ENCODE measurements around the gene MILR1. TPM values are rescaled to one million over a fixed set of nuclear protein-coding genes. Genes with fewer than 3 reads are reported as not detected.
"Not testable (repeated sequence)": the region's sequence is repeated elsewhere in the genome, so short reads cannot be mapped to it uniquely, and the experiment has no call there.

Gene MILR1
- total and polyA plus RNA-seq, 5 donors: 1.9 to 6.6 (median 5.0) TPM

DNA sequence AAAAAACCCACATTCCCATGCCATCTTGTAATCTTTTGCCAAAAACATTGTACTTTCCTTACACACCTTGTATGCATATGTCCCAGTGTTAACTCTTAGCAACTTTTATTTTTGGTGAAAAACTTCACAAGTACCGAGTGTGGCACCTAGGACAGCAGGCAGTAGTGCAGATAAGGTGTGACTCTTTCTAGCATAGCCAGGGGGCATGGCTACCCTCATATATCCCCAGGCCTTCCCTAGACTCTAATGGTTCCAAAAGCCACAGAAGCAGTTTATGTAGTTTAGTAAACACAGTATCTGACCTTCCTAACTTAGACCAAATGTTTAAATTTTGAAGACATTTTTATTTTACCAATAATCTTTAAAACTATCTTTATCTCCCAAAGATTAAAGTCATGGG lies 20.5 kb upstream of the MILR1 start:
- DNase-seq: no peak
- Histone ChIP-seq H3K4me1 (ENCODE audit: control insufficient read depth, insufficient read depth, low read length) (no peaks in the 10 kb centered on the region), H3K4me3 (ENCODE audit: low read length) (no peak overlapping the region), H3K9me3 (ENCODE audit: control insufficient read depth, low read length) (no peaks in the 10 kb centered on the region), H3K27ac (ENCODE audit: low read length) (no peak overlapping the region), H3K27me3 (ENCODE audit: control insufficient read depth, insufficient read depth) (no peaks in the 10 kb centered on the region)
- no peak for ATAC-seq
- WGBS: 82% methylated on average over 1 of the region's 1 CpG
- intact Hi-C loops (cut with DNase I): loop anchor here in 1 of 4 donors (5.0 kb wide), 1 partner anchor 59 kb away; no protein-coding TSS in a partner anchor

DNA sequence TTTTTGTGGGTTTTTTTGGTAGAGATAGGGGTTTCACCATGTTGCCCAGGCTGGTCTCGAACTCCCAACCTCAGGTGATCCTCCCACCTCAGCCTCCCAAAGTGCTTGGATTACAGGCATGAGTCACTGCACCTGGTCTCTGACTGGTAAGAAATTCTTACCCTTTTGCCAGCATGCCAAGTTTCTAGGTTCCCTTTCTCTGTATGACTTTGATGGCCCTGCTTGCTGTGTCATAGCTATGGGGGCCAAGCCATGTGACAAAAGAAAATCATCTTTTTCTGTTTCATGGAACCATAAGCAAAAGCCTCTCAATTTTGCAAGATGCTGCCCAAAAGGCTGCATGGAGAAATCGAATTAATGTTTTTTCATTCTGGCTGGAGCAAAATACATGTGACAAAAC lies 18.9 kb upstream of the MILR1 start:
- 86% methylated on average over 2 of the region's 2 CpGs for WGBS
- H3K4me3 ChIP-seq (ENCODE audit: low read length); H3K9me3 ChIP-seq (ENCODE audit: control insufficient read depth, low read length); H3K27me3 ChIP-seq (ENCODE audit: control insufficient read depth, insufficient read depth); H3K4me1 ChIP-seq (ENCODE audit: control insufficient read depth, insufficient read depth, low read length); ATAC-seq; DNase-seq; H3K27ac ChIP-seq (ENCODE audit: low read length); intact Hi-C loops (cut with DNase I): not testable (repeated sequence)

DNA sequence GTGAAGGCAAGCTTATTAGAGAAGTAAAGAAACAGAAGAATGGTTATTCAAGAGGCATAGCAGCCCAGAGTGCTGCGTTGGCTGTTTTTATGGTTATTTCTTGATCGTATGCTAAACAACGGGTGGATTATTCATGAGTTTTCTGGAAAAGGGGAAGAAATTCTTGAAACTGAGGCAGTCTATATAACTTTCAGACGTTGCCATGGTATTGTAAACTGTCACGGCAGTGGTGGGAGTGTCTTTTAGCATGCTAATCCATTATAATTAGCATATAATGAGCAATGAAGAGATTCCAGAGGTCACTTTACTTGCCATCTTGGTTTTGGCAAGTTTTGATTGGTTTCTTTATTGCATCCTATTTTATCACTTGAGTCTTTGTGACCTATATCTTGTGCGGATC lies 17.4 kb upstream of the MILR1 start:
- intact Hi-C loops (cut with DNase I): no loop called here
- H3K27me3 ChIP-seq (ENCODE audit: control insufficient read depth, insufficient read depth): no peaks in the 10 kb centered on the region
- WGBS: 81% methylated on average over 6 of the region's 6 CpGs
- no peaks in the 10 kb centered on the region for H3K4me1 ChIP-seq (ENCODE audit: control insufficient read depth, insufficient read depth, low read length)
- H3K9me3 ChIP-seq (ENCODE audit: control insufficient read depth, low read length): no peaks in the 10 kb centered on the region
- ATAC-seq (no peak), DNase-seq (no peak)
- H3K27ac ChIP-seq (ENCODE audit: low read length): no peak overlapping the region
- H3K4me3 ChIP-seq (ENCODE audit: low read length): no peak overlapping the region

DNA sequence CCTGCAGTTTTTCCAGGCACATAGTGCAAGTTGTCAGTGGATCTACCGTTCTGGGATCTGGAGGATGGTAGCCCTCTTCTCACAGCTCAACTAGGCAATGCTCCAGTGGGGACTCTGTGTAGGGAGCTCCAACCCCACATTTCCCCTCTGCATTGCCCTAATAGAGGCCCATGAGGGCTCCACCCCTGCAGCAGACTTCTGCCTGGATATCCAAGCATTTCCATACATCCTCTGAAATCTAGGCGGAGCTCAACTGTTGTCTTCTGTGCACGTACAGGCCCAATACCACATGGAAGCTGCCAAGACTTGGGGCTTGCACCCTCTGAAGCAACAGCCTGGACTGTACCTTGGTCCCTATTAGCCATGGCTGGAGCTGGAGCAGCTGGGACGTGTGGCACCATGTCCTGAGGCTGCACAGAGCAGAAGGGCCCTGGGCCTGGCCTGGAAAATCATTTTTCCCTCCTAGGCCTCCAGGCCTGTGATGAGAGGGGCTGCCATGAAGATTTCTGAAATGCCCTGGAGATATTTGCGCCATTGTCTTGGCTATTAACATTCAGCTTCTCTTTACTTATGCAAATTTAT lies 10.9 kb upstream of the MILR1 start:
- ATAC-seq: no peak
- intact Hi-C loops (cut with DNase I): no loop called here
- no peaks in the 10 kb centered on the region for H3K4me1 ChIP-seq (ENCODE audit: control insufficient read depth, insufficient read depth, low read length)
- no peak overlapping the region for H3K4me3 ChIP-seq (ENCODE audit: low read length)
- DNase-seq: no peak
- H3K9me3 ChIP-seq (ENCODE audit: control insufficient read depth, low read length): peaks cover 8% of the 10 kb centered on the region
- no peak overlapping the region for H3K27ac ChIP-seq (ENCODE audit: low read length)
- 88% methylated on average over 5 of the region's 5 CpGs for WGBS
- no peaks in the 10 kb centered on the region for H3K27me3 ChIP-seq (ENCODE audit: control insufficient read depth, insufficient read depth)

DNA sequence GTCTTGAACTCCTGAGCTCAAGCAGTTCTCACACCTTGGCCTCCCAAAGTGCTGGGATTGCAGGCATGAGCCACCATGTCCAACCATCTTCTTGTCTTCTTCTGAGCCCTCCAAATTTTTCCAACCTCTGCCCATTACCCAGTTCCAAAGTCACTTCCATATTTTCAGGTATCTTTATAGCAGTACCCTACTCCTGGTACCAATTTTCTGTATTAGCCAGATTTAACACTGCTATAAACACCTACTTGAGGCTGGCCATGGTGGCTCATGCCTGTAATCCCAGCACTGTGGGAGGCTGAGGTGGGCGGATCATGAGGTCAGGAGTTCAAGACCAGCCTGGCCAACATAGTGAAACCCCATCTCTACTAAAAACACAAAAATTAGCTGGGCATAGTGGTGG lies 9.4 kb upstream of the MILR1 start:
- DNase-seq; ATAC-seq; H3K4me3 ChIP-seq (ENCODE audit: low read length); H3K4me1 ChIP-seq (ENCODE audit: control insufficient read depth, insufficient read depth, low read length); H3K9me3 ChIP-seq (ENCODE audit: control insufficient read depth, low read length); intact Hi-C loops (cut with DNase I); H3K27me3 ChIP-seq (ENCODE audit: control insufficient read depth, insufficient read depth); H3K27ac ChIP-seq (ENCODE audit: low read length): not testable (repeated sequence)
- 91% methylated on average over 1 of the region's 1 CpG for WGBS

DNA sequence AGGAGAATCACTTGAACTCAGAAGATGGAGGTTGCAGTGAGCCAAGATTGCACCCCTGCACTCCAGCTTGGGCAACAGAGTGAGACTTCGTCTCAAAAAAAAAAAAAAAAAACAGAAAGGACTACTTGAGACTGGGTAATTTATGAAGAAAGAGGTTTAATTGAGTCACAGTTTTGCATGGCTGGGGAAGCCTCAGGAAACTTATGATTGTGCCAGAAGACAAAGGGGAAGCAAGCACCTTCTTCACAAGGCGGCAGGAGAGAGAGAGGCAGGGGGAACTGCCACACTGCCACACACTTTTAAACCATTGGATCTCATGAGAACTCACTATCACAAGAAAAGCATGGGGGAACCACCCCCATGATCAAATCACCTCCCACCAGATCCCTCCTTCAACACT lies 9.0 kb upstream of the MILR1 start:
- no peak overlapping the region for H3K4me3 ChIP-seq (ENCODE audit: low read length)
- peaks cover 8% of the 10 kb centered on the region for H3K9me3 ChIP-seq (ENCODE audit: control insufficient read depth, low read length)
- H3K27ac ChIP-seq (ENCODE audit: low read length): no peak overlapping the region
- intact Hi-C loops (cut with DNase I): no loop called here
- no peaks in the 10 kb centered on the region for H3K27me3 ChIP-seq (ENCODE audit: control insufficient read depth, insufficient read depth)
- no peaks in the 10 kb centered on the region for H3K4me1 ChIP-seq (ENCODE audit: control insufficient read depth, insufficient read depth, low read length)
- WGBS: 89% methylated on average over 2 of the region's 2 CpGs
- ATAC-seq: no peak
- DNase-seq: no peak

DNA sequence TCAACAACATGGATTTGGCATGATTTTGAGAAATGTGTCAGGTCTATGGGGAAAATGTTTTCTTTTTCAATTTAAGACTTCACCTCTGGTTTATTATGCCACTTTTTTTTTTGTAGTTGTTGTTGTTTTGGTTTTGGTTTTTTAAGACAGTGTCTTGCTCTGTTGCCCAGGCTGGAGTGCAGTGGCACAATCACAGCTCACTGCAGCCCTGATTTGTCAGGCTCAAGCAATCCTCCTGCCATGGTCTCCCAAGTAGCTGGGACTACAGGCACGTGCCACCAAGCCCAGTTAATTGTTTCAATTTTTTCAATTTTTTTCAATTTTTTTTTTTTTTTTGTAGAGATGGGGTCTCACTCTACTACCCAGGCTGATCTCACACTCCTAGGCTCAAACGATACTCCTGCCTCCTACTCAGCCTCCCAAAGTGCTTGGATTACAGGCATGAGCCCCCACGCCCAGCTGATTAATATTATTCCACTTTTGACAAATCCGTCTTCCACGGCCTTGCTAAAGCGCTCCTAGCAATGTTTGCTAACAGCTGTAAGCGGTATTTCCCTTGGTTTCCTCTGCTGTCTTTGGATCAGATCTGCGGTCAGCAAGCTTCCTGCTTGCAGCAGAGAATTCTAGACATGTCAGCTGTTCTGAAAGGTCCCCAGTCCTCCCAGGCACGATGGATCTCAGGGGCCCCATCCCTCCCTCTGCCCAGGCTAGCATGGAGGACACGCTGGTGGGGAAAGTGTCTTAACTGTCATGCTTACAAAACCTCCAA lies 7.0 kb upstream of the MILR1 start:
- H3K4me1 ChIP-seq (ENCODE audit: control insufficient read depth, insufficient read depth, low read length): no peaks in the 10 kb centered on the region
- H3K4me3 ChIP-seq (ENCODE audit: low read length): no peak overlapping the region
- H3K9me3 ChIP-seq (ENCODE audit: control insufficient read depth, low read length): peaks cover 8% of the 10 kb centered on the region
- peak overlapping the region; percentile 41 for H3K27ac ChIP-seq (ENCODE audit: low read length)
- WGBS: 27% methylated on average over 10 of the region's 10 CpGs
- H3K27me3 ChIP-seq (ENCODE audit: control insufficient read depth, insufficient read depth): no peaks in the 10 kb centered on the region
- ATAC-seq (peak; percentile 76 to 86), DNase-seq (peak in 1 of 3 donors; percentile 32)
- intact Hi-C loops (cut with DNase I): no loop called here

DNA sequence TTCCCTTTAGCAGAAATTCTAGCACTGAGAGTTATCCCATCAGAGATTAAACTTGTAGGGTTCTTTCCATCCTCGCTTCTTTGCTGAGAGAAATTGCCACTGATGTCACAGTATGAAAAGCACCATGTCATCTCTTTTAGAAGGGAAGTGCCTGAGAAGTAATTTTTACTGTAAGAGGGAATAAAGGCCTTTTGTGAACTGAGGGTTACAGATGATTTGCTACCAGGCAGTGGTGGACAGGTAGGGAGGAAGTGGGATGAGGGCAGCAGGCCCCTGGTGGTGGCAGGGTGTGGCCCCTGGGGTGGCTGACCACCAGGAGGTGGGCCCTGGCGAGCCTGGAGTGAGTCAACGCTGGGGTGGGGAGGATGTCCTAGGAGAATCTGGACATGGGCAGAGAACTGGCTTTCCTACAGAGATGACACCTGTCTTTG lies 6.4 kb upstream of the MILR1 start:
- intact Hi-C loops (cut with DNase I): no loop called here
- ATAC-seq (peak; percentile 58 to 62), DNase-seq (no peak)
- no peak overlapping the region for H3K4me3 ChIP-seq (ENCODE audit: low read length)
- WGBS: 57% methylated on average over 3 of the region's 3 CpGs
- peak overlapping the region; percentile 32 for H3K27ac ChIP-seq (ENCODE audit: low read length)
- H3K4me1 ChIP-seq (ENCODE audit: control insufficient read depth, insufficient read depth, low read length): no peaks in the 10 kb centered on the region
- H3K27me3 ChIP-seq (ENCODE audit: control insufficient read depth, insufficient read depth): no peaks in the 10 kb centered on the region
- H3K9me3 ChIP-seq (ENCODE audit: control insufficient read depth, low read length): peaks cover 7% of the 10 kb centered on the region

DNA sequence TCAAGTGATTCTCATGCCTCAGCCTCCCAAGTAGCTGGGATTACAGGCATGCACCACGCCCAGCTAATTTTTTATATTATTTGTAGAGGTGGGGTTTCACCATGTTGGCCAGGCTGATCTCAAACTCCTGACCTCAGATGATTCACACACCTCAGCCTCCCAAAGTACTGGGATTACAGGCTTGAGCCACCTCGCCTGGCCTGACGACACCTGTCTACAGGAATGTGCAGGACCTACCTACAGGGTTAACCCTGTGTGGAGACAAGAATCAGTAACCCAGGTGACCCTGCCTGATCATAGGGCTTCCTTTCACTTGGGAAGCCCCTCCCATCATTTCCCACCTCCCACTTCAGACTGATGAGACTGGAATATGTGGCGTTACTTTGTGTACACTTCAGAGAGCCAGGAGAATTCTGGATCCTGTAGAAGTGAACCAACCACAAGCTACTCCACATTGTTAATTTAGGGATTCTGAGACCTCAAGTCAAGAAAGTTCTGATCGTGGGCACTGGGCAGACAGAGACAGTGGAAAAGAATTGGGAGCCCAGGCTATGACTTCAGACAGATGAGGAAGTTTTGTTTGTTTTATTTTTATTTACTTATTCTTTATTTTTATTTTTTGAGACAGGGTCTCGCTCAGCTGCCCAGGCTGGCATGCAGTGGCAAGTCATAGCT lies 5.7 kb upstream of the MILR1 start:
- Histone ChIP-seq H3K27me3 (ENCODE audit: control insufficient read depth, insufficient read depth) (no peaks in the 10 kb centered on the region), H3K9me3 (ENCODE audit: control insufficient read depth, low read length) (peaks cover under 1% of the 10 kb centered on the region), H3K4me3 (ENCODE audit: low read length) (no peak overlapping the region), H3K27ac (ENCODE audit: low read length) (no peak overlapping the region), H3K4me1 (ENCODE audit: control insufficient read depth, insufficient read depth, low read length) (no peaks in the 10 kb centered on the region)
- WGBS: 92% methylated on average over 6 of the region's 6 CpGs
- DNase-seq (no peak), ATAC-seq (no peak)
- intact Hi-C loops (cut with DNase I): no loop called here

DNA sequence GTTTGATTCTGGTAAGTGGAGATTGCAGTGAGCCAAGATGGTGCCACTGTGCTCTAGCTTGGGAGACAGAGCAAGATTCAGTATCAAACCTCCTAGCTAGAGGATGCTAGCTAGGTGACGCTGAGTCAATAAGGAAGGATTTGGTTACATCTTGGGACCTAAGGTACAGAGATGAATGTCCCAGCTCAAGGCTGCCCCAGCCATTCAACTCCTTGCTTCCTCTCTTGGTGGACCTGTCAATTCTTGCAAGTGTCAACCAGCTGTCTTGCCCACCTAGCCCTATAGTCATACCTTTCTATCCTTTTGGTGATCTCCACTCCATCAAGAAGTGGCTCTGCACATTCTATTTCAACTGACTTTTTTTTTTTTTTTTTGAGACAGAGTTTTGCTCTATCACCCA lies 1.4 kb upstream of the MILR1 start:
- H3K4me1 ChIP-seq (ENCODE audit: control insufficient read depth, insufficient read depth, low read length): peaks cover 4% of the 10 kb centered on the region
- no peak for ATAC-seq

DNA sequence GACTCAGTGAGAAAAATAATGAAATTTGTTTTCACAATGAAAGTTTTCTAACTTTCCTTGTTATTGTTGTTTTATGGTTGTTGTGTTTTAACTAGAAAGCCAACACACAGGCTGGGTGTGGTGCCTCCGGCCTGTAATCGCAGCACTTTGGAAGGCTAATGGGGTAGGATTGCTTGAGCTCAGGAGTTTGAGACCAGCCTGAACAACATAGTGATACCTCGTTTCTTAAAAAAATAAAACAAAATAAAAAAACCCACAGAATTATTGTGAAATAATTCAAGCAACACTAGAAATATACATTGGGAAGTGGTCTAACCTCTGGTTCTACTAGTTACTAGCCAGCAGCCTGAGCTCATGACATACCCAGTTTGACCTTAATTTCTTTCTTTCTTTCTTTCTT lies 630 bp downstream of the MILR1 start:
- ATAC-seq (peak; percentile 56 to 59), DNase-seq (peak in 1 of 3 donors; percentile 71)
- Histone ChIP-seq H3K4me3 (ENCODE audit: low read length) (peak overlapping the region; percentile 40), H3K27ac (ENCODE audit: low read length) (peak overlapping the region; percentile 78), H3K27me3 (ENCODE audit: control insufficient read depth, insufficient read depth) (no peaks in the 10 kb centered on the region), H3K4me1 (ENCODE audit: control insufficient read depth, insufficient read depth, low read length) (peaks cover 4% of the 10 kb centered on the region), H3K9me3 (ENCODE audit: control insufficient read depth, low read length) (no peaks in the 10 kb centered on the region)
- WGBS: 51% methylated on average over 3 of the region's 3 CpGs
- intact Hi-C loops (cut with DNase I): no loop called here

More for the DNA sequence above, 1.4 kb upstream of the MILR1 start:
- intact Hi-C loops (cut with DNase I): no loop called here
- Histone ChIP-seq H3K27ac (ENCODE audit: low read length) (no peak overlapping the region), H3K27me3 (ENCODE audit: control insufficient read depth, insufficient read depth) (no peaks in the 10 kb centered on the region), H3K4me3 (ENCODE audit: low read length) (no peak overlapping the region), H3K9me3 (ENCODE audit: control insufficient read depth, low read length) (no peaks in the 10 kb centered on the region)
- WGBS: 93% methylated on average over 1 of the region's 1 CpG
- DNase-seq: no peak
